GM12875 (cell line): ENCODE measurements around the gene NCBP3.

ENCODE experiments used
- H3K4me3 ChIP-seq: one replicate; pipeline ENCODE4 v1.5.1; 2011; ENCODE audit warnings: low read depth, low read length, control low read depth
- TF ChIP-seq, protein P1 (sequence below): IDR thresholded peaks from 2 replicates; pipeline ENCODE4 v1.5.1; 2011; ENCODE audit warnings: low read depth, mild to moderate bottlenecking, control low read depth, inconsistent platforms, low read length, moderate library complexity, borderline replicate concordance; ENCODE audit not compliant: insufficient read depth

The NCBP3 gene

DNA sequence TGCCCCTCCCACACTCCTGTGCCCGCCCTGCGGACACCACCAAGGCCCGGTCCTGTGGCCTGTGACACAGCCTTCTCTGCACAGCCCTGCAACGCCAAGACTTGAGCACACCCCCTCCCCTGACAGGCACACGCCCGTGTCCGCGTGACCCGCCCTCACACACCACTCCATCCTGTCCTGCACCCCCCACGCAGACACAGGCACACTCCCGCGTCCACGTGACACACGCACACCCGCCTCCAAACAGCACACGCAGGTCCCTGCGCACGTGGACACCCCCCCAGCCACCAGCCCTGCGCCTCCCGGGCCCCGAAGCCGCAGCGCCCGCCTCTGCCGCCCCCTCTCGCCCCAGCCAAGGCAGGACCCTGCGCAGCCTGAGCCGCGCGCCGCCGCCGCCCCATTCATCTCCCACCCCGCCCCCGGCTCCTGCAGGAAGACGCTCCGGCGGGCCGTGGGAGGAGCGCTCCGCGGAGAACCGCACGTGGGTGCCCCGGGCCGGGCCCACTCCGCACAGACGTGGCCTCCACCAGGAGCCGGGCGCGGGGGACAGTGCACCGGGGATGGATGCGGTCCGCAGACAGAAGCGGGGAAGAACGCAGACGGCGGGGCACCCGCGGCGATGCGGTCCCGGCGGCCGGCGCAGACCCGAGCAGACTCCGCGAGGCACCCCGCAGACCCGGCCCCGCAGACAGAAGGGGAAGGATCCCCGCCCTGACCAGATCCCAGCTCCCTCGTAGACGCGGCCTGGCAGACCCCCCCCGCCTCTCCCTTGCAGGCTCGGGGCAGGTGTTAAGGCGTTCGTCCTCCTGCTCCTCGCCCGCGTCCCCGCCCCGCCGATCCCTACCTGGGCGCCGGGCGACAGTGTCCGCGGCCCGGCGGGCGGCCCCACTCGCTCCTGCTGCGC, 46.3 kb upstream of the NCBP3 start:
- peak overlapping the region; percentile 51 for H3K4me3 ChIP-seq

GRCh38 chr17:3891626-3892094, 45.6 kb upstream of the NCBP3 start:
- TF ChIP-seq, protein P1, sequence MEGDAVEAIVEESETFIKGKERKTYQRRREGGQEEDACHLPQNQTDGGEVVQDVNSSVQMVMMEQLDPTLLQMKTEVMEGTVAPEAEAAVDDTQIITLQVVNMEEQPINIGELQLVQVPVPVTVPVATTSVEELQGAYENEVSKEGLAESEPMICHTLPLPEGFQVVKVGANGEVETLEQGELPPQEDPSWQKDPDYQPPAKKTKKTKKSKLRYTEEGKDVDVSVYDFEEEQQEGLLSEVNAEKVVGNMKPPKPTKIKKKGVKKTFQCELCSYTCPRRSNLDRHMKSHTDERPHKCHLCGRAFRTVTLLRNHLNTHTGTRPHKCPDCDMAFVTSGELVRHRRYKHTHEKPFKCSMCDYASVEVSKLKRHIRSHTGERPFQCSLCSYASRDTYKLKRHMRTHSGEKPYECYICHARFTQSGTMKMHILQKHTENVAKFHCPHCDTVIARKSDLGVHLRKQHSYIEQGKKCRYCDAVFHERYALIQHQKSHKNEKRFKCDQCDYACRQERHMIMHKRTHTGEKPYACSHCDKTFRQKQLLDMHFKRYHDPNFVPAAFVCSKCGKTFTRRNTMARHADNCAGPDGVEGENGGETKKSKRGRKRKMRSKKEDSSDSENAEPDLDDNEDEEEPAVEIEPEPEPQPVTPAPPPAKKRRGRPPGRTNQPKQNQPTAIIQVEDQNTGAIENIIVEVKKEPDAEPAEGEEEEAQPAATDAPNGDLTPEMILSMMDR, result no peak
- no peak overlapping the region for H3K4me3 ChIP-seq

More for the DNA sequence above, 46.3 kb upstream of the NCBP3 start:
- TF ChIP-seq, protein P1, result no peak

GRCh38 chr17:3890878-3891219, 44.8 kb upstream of the NCBP3 start:
- TF ChIP-seq, protein P1, result no peak
- H3K4me3 ChIP-seq, result no peak overlapping the region

DNA sequence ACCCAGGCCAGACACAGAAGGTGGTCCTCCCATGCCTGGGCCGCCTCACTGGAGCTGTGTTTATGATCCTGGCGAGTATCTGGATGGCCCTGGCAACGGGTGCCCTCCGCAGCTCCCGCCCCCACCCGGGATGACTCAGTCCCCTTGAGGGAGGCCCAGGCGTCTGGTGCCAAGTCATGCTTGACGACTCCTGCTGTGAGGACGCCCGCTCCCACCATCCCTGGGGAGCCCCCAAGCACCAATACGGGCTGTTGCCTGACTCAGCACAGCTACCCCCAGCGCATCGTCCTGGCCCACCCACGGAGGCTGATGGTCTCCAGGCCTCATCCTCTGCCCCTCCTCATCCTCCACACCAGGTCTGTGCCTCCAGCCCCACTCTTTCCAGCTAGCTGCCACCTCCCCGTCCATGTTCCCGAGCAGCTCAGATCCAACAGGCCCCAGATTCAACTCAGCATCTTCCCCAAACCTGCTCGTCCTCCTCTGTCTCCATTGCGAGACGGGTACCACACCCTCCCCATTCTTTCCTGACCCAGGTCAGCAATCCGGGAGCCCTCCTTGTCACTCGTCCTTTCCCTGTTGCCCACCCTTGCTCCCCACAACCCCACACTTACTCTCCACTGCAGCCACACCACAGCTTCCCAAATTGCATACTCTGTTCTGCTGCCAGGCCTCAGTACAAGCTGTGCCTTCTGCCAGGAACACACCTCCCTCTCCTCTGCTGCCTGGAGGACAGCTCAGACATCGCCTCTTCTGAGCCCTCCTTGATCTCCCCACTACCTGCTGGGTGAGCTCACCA, 44.2 kb upstream of the NCBP3 start:
- TF ChIP-seq, protein P1, result no peak
- H3K4me3 ChIP-seq, result no peak overlapping the region

GRCh38 chr17:3889325-3890012, 43.4 kb upstream of the NCBP3 start:
- TF ChIP-seq, protein P1, result no peak
- H3K4me3 ChIP-seq, result no peak overlapping the region

DNA sequence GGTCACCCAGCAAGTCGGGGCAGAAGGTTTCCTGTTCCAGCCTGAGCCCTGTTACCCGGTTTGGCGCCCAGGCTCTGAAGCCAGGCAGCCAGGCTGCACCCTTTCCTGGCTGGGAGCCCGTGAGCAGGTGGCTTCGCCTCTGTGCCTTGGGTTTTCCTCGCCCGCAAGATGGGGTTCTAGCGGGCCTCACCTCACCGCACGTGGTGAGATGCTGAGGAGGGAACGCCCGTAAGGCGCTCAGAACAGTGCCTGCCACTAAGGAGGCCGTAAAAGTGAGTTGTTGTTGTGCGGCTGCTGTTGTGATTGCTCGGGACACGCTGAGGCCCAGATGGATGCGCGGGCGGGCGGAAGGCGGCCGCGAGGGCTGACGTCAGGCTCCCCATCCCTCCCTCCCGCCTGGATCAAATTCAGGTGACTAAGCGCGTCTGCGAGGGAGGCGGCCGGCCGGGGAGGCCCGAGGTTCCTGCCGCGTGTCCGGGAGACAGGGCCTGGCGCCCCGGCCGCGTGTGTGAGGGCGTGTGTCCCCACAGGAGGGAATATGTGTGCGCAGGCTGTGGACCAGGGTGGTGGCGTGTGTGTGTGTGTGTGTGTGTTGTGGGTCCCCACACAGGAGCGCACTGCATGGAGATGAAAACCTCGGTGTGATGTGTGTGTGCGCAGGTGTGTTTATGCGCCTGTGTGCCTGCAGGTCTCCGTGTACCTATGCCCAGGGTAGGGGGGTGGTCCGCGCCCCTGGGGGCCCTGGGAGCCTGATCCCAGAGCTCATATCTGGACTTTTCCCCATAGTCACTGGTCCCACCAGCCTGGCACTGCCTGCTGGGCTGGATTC, 42.5 kb upstream of the NCBP3 start:
- TF ChIP-seq, protein P1, result no peak
- no peak overlapping the region for H3K4me3 ChIP-seq
